Small intestine (tissue), 7 donors: Measurements from ENCODE around the gene ATP8B4. TPM values are rescaled to one million over a fixed set of nuclear protein-coding genes. Genes with fewer than 3 reads are reported as not detected.

Experiments used
- DNase-seq, 2 donors: peaks; one replicate each; pipeline versions ENCODE4 v3.0.0 to v3.0.0-alpha.2; 2013
- FAIRE-seq: peaks from 2 replicates; lab custom pipeline; 2012; peaks lifted over from hg19 to GRCh38; lab: Jason Lieb, UNC
- H3K27ac ChIP-seq, 3 donors: one replicate each; pipeline ENCODE4 v1.5.1; 2013; ENCODE audit warnings: low read length in 2 of 3, mild to moderate bottlenecking in 2 of 3, control low read depth in 1 of 3, inconsistent platforms in 1 of 3, low read depth in 1 of 3, moderate library complexity in 1 of 3
- H3K27me3 ChIP-seq, 3 donors: one replicate each; pipeline ENCODE4 v1.6.1; 2013; ENCODE audit warnings: low read length in 3 of 3, inconsistent platforms in 1 of 3; ENCODE audit not compliant: control insufficient read depth in 3 of 3, insufficient read depth in 3 of 3
- H3K36me3 ChIP-seq, 3 donors: one replicate each; pipeline ENCODE4 v1.6.1; 2013; ENCODE audit warnings: low read length in 3 of 3, inconsistent platforms in 1 of 3, low read depth in 1 of 3, mild to moderate bottlenecking in 1 of 3, moderate library complexity in 1 of 3; ENCODE audit not compliant: control insufficient read depth in 3 of 3, insufficient read depth in 2 of 3
- H3K4me1 ChIP-seq, 3 donors: one replicate each; pipeline ENCODE4 v1.6.1; 2013; ENCODE audit warnings: low read length in 2 of 3, inconsistent platforms in 1 of 3, low read depth in 1 of 3, mild to moderate bottlenecking in 1 of 3, moderate library complexity in 1 of 3; ENCODE audit not compliant: control insufficient read depth in 3 of 3, insufficient read depth in 2 of 3
- H3K4me3 ChIP-seq, 3 donors: one replicate each; pipeline ENCODE4 v1.5.1; 2013; ENCODE audit warnings: low read length in 3 of 3, control low read depth in 1 of 3, inconsistent platforms in 1 of 3, low read depth in 1 of 3, mild to moderate bottlenecking in 1 of 3, moderate library complexity in 1 of 3
- H3K9me3 ChIP-seq, 2 donors: one replicate each; pipeline ENCODE4 v1.6.1; 2013; ENCODE audit warnings: low read depth in 1 of 2, low read length in 1 of 2; ENCODE audit not compliant: control insufficient read depth in 2 of 2, insufficient read depth in 1 of 2
- WGBS, 3 donors: extraction: QIAGEN DNeasy Blood & Tissue Kit; methylation state at CpG; one replicate each; pipeline ENCODE4 v1.1.7; 2013; 5-methylcytosine and 5-hydroxymethylcytosine counted together
- polyA plus RNA-seq, 4 donors: library from polyadenylated mRNA; stranded (reverse) in 3 of 4; unstranded in 1 of 4; fragments of 200-250 nt in 3 of 4; fragments of 120-200 nt in 1 of 4; gene quantifications; one replicate each; pipeline versions ENCODE4 v1.2.1 to v1.2.3, GENCODE V29; 2013
- donor health status: healthy with polysubstance abuse.
- donor health status: control.
- donor health status: control.
- donor health status: Bipolar disorder and iron deficiency.
- donor health status: healthy.

The ATP8B4 gene
- polyA plus RNA-seq, 4 donors: 0.45 to 4.9 (median 1.9) TPM

- no peak overlapping the region for H3K4me3 ChIP-seq
- H3K9me3 ChIP-seq: no peaks in the 10 kb centered on the region
- no peak for DNase-seq
- no peaks in the 10 kb centered on the region for H3K4me1 ChIP-seq
- H3K27me3 ChIP-seq: no peaks in the 10 kb centered on the region
- H3K27ac ChIP-seq: no peak overlapping the region
- WGBS, 3 donors: 84 to 89% (median 89%) methylated on average over 2 of the region's 2 CpGs
- no peak for FAIRE-seq
- no peaks in the 10 kb centered on the region for H3K36me3 ChIP-seq
Observed at GRCh38 chr15:49875392-49875791, 243.6 kb downstream of the ATP8B4 start.

DNA sequence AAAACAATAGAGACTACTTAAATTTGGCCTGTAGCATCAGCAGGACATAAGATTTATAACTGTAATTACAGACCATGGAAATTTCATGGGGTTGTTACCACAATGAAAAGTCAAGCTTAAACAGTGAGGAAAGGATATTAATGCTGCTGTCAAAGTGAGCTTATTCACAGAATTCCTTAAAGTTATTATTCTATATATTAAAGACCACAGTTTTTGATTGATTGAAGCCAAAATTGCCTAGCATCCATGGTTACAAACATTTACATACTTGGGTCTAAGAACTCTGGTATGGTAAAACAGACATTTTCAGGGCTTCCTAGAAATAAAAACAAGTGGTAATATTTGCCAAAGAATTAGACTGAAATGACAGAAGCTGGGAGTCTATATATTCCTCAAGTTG is 248.6 kb downstream of the ATP8B4 start:
- no peaks in the 10 kb centered on the region for H3K4me1 ChIP-seq
- no peak for FAIRE-seq
- H3K27me3 ChIP-seq: no peaks in the 10 kb centered on the region
- no peak for DNase-seq
- no peaks in the 10 kb centered on the region for H3K36me3 ChIP-seq
- H3K4me3 ChIP-seq: no peak overlapping the region
- H3K27ac ChIP-seq: no peak overlapping the region
- H3K9me3 ChIP-seq: no peaks in the 10 kb centered on the region

DNA sequence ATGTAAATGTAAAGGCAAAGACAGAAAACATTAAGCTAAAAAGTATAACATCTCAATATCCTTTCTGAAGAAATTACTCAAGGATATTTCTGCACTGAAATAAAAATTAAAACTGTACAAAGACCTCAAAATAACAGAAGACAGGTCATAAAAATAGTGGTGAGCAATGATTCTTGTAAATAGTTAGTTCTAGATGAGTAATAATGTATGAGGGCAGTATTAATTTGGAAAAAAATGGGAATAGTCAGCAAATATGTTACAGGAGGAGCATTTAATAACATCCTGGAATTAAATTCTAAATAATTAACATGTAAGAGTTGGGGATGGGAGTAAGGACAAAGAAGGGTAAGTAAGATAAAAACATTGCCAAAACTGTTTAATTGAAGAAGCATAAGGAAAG is 250.7 kb downstream of the ATP8B4 start:
- no peaks in the 10 kb centered on the region for H3K4me1 ChIP-seq
- H3K36me3 ChIP-seq: no peaks in the 10 kb centered on the region
- no peak overlapping the region for H3K27ac ChIP-seq
- no peaks in the 10 kb centered on the region for H3K9me3 ChIP-seq
- no peak overlapping the region for H3K4me3 ChIP-seq
- DNase-seq (no peak), FAIRE-seq (no peak)
- no peaks in the 10 kb centered on the region for H3K27me3 ChIP-seq

GRCh38 chr15:49865925-49866757 is 252.9 kb downstream of the ATP8B4 start:
- DNase-seq: no peak
- Histone ChIP-seq H3K36me3 (no peaks in the 10 kb centered on the region), H3K27ac (no peak overlapping the region), H3K9me3 (no peaks in the 10 kb centered on the region), H3K4me3 (no peak overlapping the region), H3K4me1 (no peaks in the 10 kb centered on the region), H3K27me3 (no peaks in the 10 kb centered on the region)
- FAIRE-seq: no peak
- WGBS, 3 donors: 83 to 93% (median 90%) methylated on average over 10 of the region's 10 CpGs

GRCh38 chr15:49864251-49864650 is 254.8 kb downstream of the ATP8B4 start:
- 81 to 98% (median 82%) methylated on average over 2 of the region's 2 CpGs for WGBS, 3 donors
- Histone ChIP-seq H3K27me3 (no peaks in the 10 kb centered on the region), H3K36me3 (no peaks in the 10 kb centered on the region), H3K4me3 (no peak overlapping the region), H3K4me1 (no peaks in the 10 kb centered on the region), H3K9me3 (no peaks in the 10 kb centered on the region), H3K27ac (no peak overlapping the region)
- DNase-seq (no peak), FAIRE-seq (no peak)

DNA sequence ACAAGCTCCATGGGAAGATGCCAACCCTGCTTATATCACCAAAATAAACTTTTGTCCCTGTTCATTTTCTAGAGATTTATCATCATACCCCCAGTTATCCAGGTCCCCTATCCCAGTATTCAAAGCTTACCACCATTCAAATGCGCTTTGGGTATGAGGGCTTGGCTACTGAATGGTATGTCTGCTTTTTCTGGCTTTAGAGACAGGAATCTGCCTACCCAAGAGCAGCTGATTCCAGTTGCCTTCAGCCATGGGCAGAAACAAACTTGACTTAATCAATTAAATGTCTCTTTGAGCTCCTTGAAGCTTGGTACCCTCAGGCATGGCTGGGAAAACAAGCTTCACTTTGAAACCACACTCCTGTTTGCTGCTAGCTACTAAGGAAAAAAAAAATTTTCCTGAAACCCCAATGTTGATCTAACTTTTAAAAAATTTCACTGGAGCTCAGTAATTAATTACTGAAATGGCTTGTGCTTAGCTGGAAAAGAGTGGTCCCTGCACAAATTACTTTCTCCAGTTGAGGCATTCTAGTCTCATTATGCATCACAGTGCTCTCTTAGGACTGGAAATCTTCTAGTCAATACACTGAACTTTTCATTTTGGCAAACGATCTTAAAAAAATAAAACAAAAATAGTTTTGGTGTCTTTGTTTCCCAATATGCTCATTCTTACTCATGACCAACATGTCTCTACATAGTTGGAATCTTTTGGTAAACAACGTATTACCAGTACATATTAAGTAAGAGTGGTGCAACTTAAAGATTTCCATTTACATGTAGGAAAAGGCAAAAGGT is 255.4 kb downstream of the ATP8B4 start:
- H3K9me3 ChIP-seq: no peaks in the 10 kb centered on the region
- H3K27me3 ChIP-seq: no peaks in the 10 kb centered on the region
- H3K27ac ChIP-seq: peak overlapping the region in 1 of 3 donors; percentile 42
- 80 to 91% (median 88%) methylated on average over 3 of the region's 3 CpGs for WGBS, 3 donors
- DNase-seq (no peak), FAIRE-seq (no peak)
- no peak overlapping the region for H3K4me3 ChIP-seq
- no peaks in the 10 kb centered on the region for H3K36me3 ChIP-seq
- H3K4me1 ChIP-seq: no peaks in the 10 kb centered on the region

- Histone ChIP-seq H3K27me3 (no peaks in the 10 kb centered on the region), H3K4me3 (no peak overlapping the region), H3K36me3 (no peaks in the 10 kb centered on the region), H3K9me3 (no peaks in the 10 kb centered on the region), H3K27ac (no peak overlapping the region), H3K4me1 (no peaks in the 10 kb centered on the region)
- FAIRE-seq: no peak
- WGBS, 3 donors: 79 to 90% (median 85%) methylated on average over 8 of the region's 8 CpGs
- DNase-seq: no peak
Observed at GRCh38 chr15:49860101-49860500, 258.9 kb downstream of the ATP8B4 start.

DNA sequence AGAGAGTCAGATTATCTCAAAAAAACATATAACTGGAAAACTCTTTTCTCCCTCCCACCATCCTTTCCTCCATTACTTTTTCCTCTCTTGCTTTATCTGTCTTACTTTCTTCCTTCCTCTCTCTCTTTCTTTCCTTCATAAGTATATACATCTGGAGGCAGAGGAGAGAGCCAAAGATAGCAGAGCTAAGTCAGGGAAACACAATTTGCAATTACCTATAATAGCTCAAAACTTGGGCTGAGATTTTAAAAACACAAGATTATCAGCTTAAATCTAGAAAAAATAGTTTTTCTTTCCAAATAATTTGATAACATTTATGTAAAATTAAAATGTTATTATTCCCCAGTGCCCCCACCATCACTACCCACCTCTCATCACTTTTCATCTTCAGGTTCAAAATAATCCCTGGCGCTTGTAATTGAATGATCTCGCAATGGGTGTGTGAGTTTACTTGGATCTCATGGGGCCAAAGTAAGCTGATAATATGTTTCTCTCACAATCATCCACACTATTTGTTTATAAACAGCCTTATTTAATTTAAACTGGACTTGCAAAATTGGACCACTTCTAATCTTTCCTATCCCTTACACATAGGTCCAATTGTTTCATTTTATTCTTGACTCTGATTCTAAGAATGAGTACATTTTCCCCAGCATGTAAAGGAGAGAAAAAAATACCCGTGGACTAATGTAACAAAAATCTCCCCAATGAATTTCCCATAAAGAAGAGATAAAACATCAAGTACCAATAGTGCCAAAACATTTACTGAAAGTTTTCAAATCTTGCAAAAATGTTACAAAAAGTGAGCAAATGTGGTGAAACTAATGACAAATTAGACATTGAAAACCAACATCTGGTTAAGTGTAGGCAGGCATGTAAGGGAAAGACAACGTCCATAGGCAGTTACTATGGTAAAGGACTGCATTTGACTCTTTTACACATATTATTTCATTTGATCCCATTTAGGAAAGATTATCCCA is 261.2 kb downstream of the ATP8B4 start:
- DNase-seq: no peak
- H3K4me3 ChIP-seq: no peak overlapping the region
- no peaks in the 10 kb centered on the region for H3K9me3 ChIP-seq
- no peaks in the 10 kb centered on the region for H3K36me3 ChIP-seq
- H3K27ac ChIP-seq: no peak overlapping the region
- WGBS, 3 donors: 75 to 88% (median 79%) methylated on average over 4 of the region's 4 CpGs
- no peaks in the 10 kb centered on the region for H3K4me1 ChIP-seq
- H3K27me3 ChIP-seq: no peaks in the 10 kb centered on the region
- no peak for FAIRE-seq
